ENCODE measurements around the gene TMEM161A. TPM values are rescaled to one million over a fixed set of nuclear protein-coding genes. Genes with fewer than 3 reads are reported as not detected.

The TMEM161A gene
- total and polyA plus RNA-seq, 2 of the 13 experiments (the other 11 are each of a cell fraction or from before 2014, with no cell fraction given), result 25.9 to 31.4 TPM

GRCh38 chr19:19098703-19099632 is 39.3 kb downstream of the TMEM161A start (continued):
- no peak for TF ChIP-seq ZNF878 (CRISPR knock-in tag; IDR thresholded peaks at IDR 0.05)
- peak; percentile 79 for TF ChIP-seq ZBTB38 (CRISPR knock-in tag; IDR thresholded peaks at IDR 0.05)
- peak; percentile 64; the same call in 1 of the 2 replicates for TF ChIP-seq SIX1 (CRISPR knock-in tag; IDR thresholded peaks at IDR 0.05; ENCODE audit: borderline replicate concordance)
- TF ChIP-seq SMAD3 (CRISPR knock-in tag; IDR thresholded peaks at IDR 0.05), result peak; percentile 65; the same call in 1 of the 2 replicates
- no peak for TF ChIP-seq TIGD3 (CRISPR knock-in tag; IDR thresholded peaks at IDR 0.05; ENCODE audit: borderline replicate concordance)
- TF ChIP-seq HDAC2 (CRISPR knock-in tag; IDR thresholded peaks at IDR 0.05), result peak; percentile 83; the same call in 1 of the 2 replicates
- no peak for TF ChIP-seq TERF1 (CRISPR knock-in tag; IDR thresholded peaks at IDR 0.05)
- peak; percentile 89; the same call in 1 of the 2 replicates for TF ChIP-seq ATF2 (CRISPR knock-in tag; IDR thresholded peaks at IDR 0.05)
- TF ChIP-seq ZNF264 (CRISPR knock-in tag; IDR thresholded peaks at IDR 0.05), result no peak; the same call in none of the 2 replicates
- peak; percentile 38; the same call in 1 of the 2 replicates for TF ChIP-seq IRF9 (CRISPR knock-in tag; IDR thresholded peaks at IDR 0.05; ENCODE audit: borderline replicate concordance)
- no peak for TF ChIP-seq CERS6 (CRISPR knock-in tag; IDR thresholded peaks at IDR 0.05)
- no peak for TF ChIP-seq ZNF558 (CRISPR knock-in tag; IDR thresholded peaks at IDR 0.05; ENCODE audit: borderline replicate concordance)
- no peak for TF ChIP-seq ZNF430 (CRISPR knock-in tag; IDR thresholded peaks at IDR 0.05)
- peak; percentile 55 for TF ChIP-seq TAF1 (CRISPR knock-in tag; IDR thresholded peaks at IDR 0.05)
- TF ChIP-seq NCOR1 (IDR thresholded peaks at IDR 0.05; ENCODE audit: borderline replicate concordance, low read length), result peak; percentile 88
- no peak for TF ChIP-seq ZNF549 (CRISPR knock-in tag; IDR thresholded peaks at IDR 0.05)
- TF ChIP-seq SRSF4 (IDR thresholded peaks at IDR 0.05; ENCODE audit: low read depth, low read length, poor library complexity, severe bottlenecking), result no peak
- TF ChIP-seq MEIS2 (CRISPR knock-in tag; IDR thresholded peaks at IDR 0.05), result peak; percentile 60; the same call in 1 of the 2 replicates
- peak; percentile 55 for TF ChIP-seq MAX (IDR thresholded peaks at IDR 0.05)
- peak; percentile 65; the same call in 1 of the 2 replicates for TF ChIP-seq MIER3 (CRISPR knock-in tag; IDR thresholded peaks at IDR 0.05; ENCODE audit: borderline replicate concordance)
